Activated T-cell treated with anti-CD3 and anti-CD28 coated beads for 1 hour (primary cell): ENCODE data around the gene CLEC3B.
"Not testable (repeated sequence)": the region's sequence is repeated elsewhere in the genome, so short reads cannot be mapped to it uniquely, and the experiment has no call there.

Source experiments
- DNase-seq: peaks from one replicate; pipeline ENCODE4 v3.0.0-alpha.2; 2020; ENCODE audit warnings: low read depth

Gene CLEC3B

DNA sequence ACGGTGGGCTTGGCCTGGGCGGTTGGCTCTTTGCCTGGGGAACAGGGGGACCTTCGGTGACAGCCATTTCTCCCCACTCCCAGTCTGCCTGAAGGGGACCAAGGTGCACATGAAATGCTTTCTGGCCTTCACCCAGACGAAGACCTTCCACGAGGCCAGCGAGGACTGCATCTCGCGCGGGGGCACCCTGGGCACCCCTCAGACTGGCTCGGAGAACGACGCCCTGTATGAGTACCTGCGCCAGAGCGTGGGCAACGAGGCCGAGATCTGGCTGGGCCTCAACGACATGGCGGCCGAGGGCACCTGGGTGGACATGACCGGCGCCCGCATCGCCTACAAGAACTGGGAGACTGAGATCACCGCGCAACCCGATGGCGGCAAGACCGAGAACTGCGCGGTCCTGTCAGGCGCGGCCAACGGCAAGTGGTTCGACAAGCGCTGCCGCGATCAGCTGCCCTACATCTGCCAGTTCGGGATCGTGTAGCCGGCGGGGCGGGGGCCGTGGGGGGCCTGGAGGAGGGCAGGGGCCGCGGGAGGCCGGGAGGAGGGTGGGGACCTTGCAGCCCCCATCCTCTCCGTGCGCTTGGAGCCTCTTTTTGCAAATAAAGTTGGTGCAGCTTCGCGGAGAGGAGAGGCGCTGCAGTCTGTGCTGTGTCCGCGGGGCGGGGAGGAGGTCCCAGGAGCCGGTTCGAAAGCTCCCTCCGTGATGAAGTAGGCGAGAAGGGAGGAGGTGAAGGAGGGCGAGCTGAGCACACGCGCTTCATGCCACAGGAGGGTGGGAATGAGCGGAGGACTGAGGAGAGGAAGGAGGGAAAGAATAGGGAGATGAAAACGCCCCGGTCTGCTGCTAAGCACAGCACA is 9.6 kb downstream of the CLEC3B start:
- DNase-seq: peak; percentile 11

DNA sequence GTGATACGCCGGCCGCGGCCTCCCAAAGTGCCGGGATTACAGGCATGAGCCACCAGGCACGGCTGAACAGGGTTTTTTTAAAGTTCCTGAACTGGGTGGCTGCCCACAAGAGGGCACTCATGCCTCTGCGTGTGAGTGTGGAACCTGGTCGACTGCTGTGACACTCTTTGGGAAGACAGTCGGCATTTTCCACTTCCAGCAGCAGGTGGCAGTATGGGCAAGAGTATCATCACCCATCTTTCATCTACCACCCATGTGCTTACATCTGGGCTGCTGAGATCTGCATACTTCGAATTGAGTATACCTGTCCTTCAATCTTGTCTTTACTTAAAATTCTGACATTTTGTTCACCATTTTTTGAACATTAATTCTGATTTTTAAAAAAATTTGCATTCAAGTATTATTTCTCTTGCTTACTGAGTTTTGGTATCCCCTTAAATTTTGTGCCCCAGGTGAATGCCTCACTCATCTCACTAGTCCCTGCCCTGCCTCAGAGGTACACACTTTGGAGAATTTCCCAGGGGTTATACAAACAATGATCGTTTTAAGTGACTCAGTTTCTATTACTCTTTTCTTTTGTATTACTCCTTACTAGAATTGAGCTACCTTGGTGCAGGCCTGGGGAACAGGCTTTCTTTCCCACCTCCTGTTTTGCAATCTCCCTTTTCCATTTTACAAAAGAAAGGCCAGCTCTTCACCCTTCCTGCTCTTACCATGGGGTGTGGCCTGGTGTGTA is 11.8 kb downstream of the CLEC3B start:
- peak; percentile 87 for DNase-seq

DNA sequence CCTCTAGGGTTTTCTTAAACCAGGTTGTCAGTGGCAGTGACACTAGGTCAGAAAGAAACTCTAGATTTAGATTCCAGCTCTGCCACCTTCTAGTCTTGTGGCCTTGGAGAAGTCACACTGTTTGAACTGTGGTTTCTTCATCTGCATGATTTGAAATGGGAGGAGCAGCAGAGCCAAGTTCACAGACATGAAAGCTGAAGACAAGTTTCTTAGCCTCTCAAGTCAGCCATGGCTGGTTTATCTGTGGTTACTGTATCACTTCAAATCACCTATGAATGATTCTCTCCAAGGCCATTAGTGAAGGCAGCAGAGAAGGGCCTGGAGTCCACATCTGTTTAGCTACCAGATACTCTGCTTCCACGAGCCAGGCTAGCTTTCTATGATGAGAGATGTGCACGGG is 15.6 kb downstream of the CLEC3B start:
- DNase-seq: no peak

DNA sequence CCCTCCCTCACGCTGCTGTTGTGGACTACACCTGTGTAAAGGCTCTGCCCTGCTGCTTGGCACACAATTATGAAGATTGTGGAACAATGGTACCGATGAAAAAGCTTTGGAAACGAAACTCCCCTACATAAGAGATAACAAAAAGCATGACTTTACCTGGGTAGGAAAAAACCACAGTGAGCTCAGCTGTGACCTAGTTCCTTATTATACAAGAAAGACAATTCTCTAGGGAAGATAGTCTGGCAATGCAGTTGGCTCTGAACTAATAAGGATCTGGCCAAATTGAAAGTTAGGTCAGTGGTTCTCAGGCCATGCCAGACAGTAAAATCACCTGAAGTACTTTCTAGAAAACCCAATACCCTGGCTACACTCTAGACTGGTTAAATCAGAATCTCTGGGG is 16.1 kb downstream of the CLEC3B start:
- no peak for DNase-seq

DNA sequence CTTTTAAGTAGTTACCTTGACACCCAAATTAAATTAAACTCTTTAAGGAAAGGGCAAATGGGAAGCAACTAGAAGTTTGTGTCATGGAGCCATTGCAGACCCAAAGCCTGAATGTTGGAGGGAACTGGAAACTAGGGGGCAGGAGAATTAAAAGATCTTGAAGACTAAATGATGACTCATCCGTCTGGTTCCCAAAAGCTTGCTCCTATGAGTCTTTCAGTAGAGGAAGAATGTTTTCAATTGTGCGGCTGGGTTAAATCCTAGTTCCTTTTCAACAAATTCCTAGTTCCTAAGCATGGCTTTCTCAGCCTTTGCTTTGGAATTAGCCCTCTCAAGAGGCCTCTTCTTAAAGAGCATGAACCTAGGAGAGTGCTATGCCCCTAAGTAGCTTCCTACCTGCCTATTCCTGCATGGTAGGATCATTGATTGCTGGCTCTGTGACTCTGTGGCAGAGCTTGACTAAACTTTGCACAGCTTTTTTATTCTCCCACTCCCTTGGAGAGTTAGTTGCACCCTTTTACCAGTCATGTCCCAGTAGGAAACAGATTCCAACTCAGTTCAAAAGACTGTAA is 17.7 kb downstream of the CLEC3B start:
- DNase-seq: no peak

DNA sequence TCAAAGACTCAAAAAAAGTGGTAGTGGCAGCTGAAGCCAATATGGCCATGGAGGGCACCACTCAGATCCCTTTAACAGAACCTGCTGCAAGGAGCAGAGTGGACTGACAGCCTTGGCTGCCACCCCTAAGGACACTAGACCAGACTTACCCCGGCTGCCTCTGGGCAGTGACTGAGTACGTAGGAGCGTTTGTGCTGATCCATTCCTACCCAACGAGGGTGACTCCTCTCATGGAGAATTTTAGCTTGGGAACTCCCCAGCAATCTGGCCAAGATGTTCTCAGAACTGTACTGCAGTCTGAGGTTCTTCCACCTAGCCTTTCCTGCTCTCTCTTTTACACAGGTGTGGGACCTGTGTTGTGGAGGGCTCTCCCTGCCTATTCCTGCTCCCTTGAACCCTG is 22.1 kb downstream of the CLEC3B start:
- no peak for DNase-seq

DNA sequence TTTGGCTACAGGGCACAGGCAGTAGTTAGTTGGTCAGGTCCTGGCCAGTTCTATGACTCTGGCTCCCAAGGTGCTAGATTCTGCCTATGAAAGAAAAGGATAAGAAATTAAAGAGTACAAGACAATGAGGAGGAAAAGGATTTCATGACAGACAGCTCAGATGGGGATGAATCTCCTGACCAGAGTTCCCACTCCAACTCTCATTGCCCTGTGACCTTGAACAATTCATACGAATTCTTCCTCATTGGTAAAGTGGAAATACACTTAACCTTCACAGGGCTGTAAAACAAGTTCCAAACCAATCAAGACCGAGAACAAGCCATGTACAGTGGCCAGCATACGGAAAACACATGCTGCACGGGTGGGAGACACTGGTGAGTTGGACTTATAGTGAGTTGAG is 23.7 kb downstream of the CLEC3B start:
- no peak for DNase-seq

DNA sequence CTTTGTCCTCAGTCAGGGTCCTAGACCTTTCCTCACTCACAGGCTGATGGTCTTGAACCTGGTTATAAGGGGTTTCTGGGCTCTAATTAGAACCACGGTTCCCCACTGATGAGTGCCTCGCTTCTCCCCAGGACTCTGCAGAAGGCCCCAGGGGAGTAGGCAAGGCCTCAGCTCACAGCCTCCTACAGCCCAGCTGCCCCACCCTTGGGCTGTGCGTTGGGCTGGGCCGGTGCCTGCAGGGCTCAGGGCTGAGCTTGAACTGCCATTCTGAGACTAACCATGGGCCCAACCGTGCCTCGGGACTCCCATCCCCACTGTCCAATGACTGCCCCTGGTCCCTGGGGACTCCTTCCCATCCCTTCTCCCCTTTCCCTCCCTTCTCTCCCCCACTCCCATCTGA is 25.6 kb downstream of the CLEC3B start:
- DNase-seq: no peak

DNA sequence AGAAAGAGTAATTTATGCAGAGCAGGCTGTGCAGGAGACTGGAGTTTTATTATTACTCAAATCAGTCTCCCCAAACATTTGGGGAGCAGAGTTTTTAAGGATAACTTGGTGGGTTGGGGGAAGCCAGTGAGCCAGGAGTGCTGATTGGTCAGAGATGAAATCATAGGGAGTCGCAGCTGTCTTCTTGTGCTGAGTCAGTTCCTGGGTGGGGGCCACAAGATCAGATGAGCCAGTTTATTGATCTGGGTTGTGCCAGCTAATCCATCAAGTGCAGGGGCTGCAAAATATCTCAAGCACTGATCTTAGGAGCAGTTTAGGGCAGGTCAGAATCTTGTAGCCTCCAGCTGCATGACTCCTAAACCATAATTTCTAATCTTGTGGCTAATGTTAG is 27.7 kb downstream of the CLEC3B start:
- not testable (repeated sequence) for DNase-seq

DNA sequence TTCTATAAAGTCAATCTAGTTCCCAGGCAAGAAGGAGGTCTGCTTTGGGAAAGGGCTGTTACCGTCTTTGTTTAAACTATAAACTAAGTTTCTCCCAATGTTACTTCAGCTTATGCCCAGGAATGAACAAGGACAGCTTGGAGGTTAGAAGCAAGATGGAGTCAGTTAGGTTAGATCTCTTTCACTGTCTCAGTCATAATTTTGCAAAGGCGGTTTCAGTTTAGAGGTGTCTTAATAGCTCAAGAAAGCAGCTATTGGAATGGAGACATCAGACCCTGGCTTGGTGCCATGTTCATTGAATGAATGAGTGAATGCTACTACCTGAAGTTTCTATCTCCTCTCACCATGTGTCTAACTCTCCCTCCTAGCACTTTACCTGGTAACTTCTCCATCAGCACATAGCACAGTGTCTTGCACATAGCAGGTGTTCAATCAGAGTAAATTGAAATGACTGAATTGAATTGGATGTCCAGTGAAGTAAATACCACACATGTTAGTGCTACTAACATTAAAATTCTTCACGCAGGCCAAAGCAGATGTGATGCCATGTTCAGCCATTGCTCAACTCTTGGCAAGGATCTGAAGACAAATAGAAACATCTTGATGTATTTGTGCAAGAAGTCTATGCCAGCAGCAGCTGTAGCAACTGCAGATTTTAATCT is 28.2 kb downstream of the CLEC3B start:
- DNase-seq: no peak

DNA sequence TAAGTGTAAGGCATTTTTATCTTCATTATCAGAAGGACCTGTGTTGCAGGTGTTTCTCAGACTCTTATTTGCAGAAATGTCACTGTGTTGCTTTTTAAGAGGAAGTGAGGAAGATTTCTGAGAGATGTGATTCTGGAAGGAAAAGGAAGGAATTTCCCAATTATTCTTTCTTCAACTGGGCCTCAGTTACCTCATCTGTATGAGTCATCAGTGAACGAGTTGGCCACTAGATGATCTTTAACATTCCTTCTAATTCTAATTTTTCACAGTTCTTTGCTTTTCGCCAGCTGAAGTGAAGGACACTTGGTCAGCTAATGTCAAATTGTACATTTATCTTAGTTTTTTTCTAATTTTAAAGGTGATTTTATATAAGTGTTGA is 28.9 kb downstream of the CLEC3B start:
- no peak for DNase-seq

DNA sequence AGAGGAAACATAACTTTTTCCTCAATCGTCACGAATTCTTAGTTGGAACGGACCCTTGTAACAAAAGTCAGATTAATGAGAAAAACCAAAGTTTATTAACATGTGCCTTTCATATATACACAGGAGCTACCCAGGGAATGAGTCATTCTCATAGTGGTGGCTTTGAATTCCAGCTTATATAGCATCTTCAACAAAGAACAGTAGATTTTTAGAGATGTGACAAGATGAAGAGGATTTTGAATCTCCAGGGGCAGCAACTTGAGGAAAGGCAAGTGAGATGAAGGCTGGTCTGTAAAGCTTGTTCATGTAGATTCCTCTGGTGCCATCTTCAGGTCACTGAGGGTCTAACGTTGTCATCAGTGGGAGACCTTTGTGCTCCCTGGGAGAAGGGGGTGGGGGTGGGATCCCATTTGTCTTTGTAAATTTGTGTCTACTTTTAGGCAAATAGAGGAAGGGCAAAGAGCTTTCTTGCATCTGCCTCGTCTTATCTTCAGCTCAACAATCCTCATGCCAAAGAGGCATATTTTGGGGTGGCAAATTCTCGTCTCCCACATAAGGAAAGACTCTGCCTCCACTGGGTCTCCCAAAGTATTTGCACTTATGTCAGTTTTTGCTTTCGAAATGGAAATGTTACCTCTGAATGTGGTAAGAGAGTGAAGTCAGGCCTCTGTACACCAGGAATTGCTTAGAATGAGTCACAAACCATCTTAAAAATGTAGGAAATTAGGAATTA is 29.5 kb downstream of the CLEC3B start:
- DNase-seq: no peak

DNA sequence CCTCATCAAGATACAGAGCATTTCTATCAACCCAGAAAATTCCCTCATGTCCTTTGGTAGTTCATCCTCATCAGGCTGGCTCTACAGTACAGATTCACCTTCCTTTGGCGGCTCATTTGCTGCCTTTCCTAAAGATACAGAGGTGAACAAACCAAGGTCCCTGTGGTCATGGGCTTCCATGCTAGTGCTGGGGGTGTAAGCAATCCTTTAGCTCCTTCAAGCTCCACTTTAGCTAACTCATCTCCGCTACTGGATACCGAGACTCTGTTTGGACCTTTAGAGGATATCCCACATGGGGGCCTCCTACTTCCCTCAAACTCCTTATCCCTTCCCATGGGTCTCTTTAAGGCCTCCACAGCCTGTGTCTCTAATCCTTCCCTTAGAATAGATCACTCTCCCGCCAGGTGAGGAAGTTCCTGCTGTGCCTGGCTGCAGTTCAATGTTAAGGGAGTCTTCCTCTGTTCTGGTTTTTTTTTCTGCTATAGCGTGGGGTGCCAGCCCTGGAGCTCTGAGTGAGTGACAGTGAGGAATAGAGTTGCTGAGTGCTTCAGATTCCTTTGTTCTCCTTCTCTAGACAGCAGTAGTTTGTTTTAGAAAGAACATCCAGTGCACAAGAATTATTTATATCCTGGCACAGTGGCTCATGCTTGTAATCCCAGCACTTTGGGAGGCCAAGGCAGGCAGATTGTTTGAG is 30.7 kb downstream of the CLEC3B start:
- no peak for DNase-seq

DNA sequence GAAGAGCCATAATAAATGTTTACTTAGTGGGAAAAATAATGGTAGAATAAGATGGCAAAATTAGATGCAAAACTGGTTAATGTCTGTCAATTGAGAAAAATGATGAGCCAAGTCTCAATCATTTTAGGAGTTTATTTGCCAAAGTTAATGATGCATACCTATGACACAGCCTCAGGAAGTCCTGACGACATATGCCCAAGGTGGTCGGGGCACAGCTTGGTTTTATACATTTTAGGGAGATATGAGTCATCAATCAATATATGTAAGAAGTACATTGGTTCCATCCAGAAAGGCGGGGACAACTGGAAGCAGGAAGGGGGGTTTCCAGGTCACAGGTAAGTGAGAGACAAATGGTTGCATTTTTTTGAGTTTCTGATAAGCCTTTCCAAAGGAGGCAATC is 31.5 kb downstream of the CLEC3B start:
- DNase-seq: no peak

DNA sequence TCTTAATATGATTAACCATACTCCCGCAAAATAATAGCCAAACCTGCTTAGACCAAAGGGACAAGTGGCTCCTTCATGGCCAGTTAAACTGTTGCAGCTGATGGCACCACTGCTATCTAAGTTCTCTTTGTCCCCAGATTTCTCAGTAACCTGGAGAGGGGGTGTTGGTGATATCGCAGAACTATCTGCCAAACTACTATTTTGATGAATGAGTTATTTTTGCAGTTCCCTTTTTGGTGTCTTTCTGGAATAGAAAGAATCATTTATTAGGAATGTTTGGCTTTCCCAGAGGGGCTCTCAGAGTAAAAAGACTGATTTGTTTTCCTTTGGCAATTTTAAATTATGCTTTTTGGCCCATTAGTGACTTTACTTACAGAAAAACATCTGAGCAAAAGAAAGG is 33.0 kb downstream of the CLEC3B start:
- no peak for DNase-seq

DNA sequence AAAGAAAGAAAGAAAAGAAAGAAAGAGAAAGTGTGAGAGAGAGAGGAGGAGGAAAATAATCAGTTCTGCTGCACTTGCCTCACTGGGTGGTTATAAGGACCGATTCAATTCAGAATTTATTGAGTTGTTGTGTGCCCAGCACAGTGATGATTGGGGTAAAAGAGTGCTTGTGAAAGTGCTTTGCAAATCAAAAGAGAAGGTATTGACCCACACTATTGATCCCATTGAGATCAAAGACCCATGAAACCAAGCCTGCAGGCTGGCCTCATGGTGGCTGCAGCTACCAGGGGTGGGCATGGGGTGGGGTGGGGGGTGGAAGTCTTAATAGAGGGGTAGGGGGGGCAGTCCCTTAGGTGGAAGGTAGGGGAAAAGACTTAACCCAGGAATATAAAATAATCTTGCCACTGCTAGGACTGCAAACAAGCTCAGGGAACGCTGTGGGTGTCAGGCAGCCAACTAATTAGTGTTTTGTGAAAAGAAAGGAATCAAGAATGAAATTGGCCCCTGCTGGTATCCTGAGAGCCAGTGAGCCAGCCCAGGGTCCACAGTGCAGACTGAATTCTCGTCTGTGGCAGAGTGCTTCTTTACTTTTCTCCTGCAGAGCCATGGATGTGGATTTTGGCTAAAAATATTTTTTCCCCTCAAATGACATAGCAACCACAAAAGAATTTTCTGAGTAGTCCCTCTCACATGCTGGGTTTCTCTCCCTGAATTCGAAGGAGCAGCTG is 34.2 kb downstream of the CLEC3B start:
- DNase-seq: no peak

DNA sequence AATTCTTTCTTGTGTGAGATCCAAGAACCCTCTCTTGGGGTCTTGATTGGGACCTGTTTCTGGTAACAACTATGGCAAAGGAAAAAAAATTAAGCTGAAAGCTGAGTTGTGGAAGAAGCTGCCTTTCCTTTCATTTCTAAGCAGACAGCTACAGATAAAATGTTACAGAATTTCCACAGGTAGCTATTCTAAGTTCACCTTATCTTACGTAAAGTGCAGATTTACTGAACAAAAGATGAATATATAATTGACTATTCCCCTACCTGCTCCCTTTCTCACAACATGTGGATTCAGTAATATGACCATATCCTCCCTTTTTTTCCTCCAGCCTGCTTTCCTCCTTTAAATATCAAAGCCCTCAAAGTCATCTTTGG is 36.6 kb downstream of the CLEC3B start:
- no peak for DNase-seq

DNA sequence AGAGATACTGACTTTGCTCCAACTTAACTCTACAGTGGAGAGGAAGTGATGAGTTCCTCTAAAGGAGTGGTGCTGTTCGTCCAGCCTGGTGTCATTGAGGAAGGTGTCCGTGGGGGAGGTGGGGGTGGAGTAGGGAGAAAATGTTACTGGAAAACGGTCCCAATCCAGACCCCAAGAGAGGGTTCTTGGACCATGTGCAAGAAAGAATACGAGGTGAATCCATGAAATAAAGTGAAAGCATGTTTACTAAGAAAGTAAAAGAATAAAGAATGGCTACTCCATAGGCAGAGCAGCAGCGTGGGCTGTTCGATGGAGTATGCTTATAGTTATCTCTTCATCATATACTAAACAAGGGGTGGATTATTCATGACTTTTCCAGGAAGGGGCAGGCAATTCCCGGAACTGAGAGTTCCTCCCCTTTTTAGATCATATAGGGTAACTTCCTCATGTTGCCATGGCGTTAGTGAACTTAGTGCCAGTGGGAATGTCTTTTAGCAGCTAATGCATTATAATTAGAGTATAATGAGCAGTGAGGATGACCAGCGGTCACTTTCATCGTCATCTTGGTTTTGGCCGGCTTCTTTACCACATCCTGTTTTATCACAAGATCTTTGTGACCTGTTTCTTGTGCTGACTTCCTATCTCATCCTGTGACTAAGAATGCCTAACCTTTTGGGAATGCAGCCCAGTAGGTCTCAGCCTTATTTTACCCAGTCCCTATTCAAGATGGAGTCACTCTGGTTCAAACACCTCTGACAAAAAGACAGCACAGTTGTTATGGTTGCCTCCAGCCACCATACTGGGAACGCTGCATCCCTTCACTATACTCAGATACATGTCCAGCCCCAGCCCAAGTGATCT is 38.6 kb downstream of the CLEC3B start:
- DNase-seq: no peak

DNA sequence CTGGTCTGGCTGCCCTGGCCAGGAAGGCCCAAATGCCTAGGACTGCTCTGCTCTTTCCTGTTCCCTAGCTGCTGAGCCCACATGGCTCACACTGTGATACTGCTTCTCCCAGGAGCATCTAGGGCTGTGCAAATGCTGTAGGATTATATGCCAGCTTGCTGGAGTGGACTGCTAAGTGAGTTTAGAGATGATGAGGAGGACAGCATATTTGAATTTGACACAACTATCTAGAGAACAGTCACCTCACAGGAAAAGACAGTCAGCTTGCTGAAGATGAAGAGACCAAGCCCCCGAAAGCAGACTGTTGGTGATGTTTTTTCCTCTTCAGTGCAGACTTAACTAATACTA is 39.2 kb downstream of the CLEC3B start:
- no peak for DNase-seq
